ENCODE data around the gene EXOC2.

- TF ChIP-seq CTCF (conservative IDR thresholded peaks at IDR 0.05; ENCODE audit: low read length) = no peak
- no peak for TF ChIP-seq EZH2phosphoT487 (IDR thresholded peaks at IDR 0.05; ENCODE audit: borderline replicate concordance, low read depth, low read length)
Observed at GRCh38 chr6:674406-674805, 18.5 kb downstream of the EXOC2 start.

Data from OCI-LY7 (cell line).